Aortic smooth muscle cell (primary cell): ENCODE measurements around the gene SSX5. TPM values are rescaled to one million over a fixed set of nuclear protein-coding genes. Genes with fewer than 3 reads are reported as not detected.

Experiments used
- total RNA-seq: library from RNA; depleted of rRNA; stranded (reverse); fragments of >200 nt; gene quantifications from 2 replicates; pipeline ENCODE4 v1.2.3, GENCODE V29; 2014

Gene SSX5, protein sequence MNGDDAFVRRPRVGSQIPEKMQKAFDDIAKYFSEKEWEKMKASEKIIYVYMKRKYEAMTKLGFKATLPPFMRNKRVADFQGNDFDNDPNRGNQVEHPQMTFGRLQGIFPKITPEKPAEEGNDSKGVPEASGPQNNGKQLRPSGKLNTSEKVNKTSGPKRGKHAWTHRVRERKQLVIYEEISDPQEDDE
- not detected in 2 replicates for total RNA-seq

DNA sequence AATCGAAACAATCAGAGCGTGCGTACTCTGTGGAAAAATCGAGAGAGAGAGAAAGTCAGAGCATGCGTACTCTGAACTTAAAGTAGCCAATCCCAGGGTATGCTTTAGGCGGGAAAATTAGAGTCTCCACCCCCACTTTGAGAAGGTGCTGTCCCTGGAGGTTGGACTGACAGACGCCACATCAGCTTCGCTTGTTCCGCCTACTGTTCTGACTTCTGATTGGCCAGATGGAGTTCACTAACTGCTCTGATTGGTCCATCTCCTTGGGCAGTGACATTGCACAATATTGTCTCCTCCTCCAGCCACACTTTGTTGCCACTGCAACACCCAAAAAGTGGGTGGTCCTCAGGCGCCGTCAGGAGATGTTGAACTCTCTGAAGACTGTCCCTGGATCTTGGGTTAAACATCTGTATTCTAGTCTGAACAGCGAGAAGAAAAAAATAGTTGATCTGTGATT is at the start of gene SSX5:
SSX5 (minus strand) TSS at position 51 of the 457 bp plus-strand sequence. CDS start 1,437 bp downstream, outside the sequence.

Other genes starting within 250 kb of the SSX5 start
- 2.4 and 2.5 TPM in 2 replicates for gene ZNF182, start 192.8 kb downstream of the SSX5 start, total RNA-seq
- not detected in 2 replicates for gene SPACA5, start 189.8 kb downstream of the SSX5 start, total RNA-seq
- gene ZNF630, start 125.2 kb downstream of the SSX5 start, total RNA-seq: 1.1 TPM in 2 replicates
- not detected in 2 replicates for gene SPACA5B, start 66.2 kb downstream of the SSX5 start, total RNA-seq
- gene SSX1, start 58.6 kb upstream of the SSX5 start, total RNA-seq: not detected in 2 replicates
- gene SSX3, start 159.9 kb upstream of the SSX5 start, total RNA-seq: not detected in 2 replicates
- not detected in 2 replicates for gene SSX4, start 186.7 kb upstream of the SSX5 start, total RNA-seq
- gene SSX4B, start 215.2 kb upstream of the SSX5 start, total RNA-seq: not detected in 2 replicates